GM19463 (cell line): ENCODE results near the gene HERC5.
"Not testable (repeated sequence)": the region's sequence is repeated elsewhere in the genome, so short reads cannot be mapped to it uniquely, and the experiment has no call there.

Source experiments
- ATAC-seq: cut with Tn5 transposase; IDR thresholded peaks from one replicate; pipeline ENCODE4 v1.9.1; 2021; ENCODE audit warnings: mild to moderate bottlenecking, moderate library complexity; ENCODE audit not compliant: unreplicated experiment

Gene HERC5

GRCh38 chr4:88517825-88518224 lies 60.9 kb downstream of the HERC5 start:
- ATAC-seq = no peak

DNA sequence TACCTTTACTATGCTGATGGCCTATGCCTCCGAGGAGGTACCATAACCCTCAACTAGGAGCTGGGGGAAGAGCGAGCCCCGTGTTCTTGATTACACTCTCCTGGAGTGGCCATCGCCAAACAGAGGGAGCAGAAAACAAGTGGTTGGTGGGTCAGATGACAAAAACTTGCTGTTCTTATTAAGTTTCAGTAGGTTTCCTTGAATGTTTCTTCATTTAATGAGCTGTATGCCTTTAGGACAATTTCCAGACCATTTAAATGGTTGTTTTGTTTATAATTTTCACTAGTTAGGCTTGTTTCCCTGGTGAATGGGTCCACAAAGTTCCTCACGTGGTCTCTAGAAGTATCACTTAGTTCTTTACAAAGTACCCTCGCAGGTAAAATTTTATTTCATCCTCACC lies 62.0 kb downstream of the HERC5 start:
- ATAC-seq = no peak

DNA sequence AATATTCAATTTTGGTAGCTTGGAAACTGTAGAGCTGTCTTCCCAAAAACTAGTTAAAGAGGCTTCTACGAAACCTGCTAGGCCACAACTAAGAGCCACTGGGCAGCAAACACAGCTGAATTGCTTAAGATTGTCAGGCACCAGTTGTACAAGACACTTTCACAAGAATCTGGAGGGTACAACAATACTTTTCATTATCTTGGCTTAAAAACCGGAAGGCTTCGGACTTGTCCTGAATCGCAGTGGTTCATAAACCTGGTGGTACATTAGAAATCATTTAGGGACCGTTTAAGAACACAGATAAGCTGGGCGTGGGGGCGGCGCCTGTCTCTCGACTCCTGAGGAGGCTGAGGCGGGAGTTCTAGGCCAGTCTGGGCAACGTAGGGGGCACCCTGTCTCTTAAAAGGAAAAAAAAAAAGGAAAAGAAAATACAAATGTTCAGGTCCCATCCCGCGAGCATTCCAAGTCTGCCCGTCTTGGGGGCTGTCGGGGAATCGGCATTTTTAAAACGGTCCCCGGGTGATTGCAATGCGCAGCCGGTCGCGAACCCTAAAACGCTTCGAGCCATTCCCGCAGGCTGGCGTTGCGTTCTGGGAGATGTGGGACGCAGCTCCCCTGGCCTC lies 65.9 kb downstream of the HERC5 start:
- no peak for ATAC-seq

DNA sequence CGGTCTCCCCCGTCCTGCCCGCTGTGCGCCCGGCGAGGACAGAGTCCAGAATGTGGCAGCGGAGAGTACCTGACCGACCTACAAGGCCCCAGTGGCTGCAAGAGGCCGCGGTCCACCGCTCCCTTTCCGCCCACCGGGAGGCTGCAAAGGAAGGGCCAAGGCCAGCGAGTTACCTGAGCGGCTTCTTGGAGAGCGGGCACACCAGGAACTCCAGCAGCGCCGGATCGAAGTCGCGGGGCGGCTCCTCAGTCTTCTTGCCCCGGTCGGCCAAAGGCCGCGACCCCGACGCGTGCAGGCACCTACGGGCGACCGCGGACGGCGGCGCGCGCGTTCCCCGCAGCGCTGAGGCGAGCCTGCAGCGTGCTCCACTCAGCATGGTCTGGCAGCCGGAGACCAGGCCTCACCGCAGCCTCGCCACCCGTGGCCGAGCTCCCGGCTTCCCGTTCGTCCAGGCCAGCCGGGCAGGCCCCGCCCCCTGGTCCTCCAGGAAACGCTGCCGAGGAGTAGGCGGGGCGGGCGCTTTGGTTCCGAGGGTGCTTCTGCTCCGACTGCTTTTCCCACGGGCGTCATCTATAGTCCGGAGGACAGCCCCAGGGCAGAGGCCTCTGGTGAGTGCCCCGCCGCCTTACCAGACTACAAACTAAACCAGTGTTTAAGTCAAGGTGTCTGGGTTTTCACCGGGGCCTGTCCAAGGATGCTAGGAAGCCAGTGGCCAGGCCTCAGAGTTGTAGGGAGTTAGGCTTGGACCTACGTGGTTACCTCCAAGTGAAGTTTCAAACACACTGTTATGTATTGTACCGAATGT lies 66.6 kb downstream of the HERC5 start, which contains the start of gene PYURF:
Gene PYURF (minus strand): TSS at position 452 of the 805 bp plus-strand sequence. CDS start 76 bp downstream, at position 376.
- ATAC-seq = peak; percentile 81

- ATAC-seq = no peak
Measured at GRCh38 chr4:88524171-88524570, 67.3 kb downstream of the HERC5 start.

DNA sequence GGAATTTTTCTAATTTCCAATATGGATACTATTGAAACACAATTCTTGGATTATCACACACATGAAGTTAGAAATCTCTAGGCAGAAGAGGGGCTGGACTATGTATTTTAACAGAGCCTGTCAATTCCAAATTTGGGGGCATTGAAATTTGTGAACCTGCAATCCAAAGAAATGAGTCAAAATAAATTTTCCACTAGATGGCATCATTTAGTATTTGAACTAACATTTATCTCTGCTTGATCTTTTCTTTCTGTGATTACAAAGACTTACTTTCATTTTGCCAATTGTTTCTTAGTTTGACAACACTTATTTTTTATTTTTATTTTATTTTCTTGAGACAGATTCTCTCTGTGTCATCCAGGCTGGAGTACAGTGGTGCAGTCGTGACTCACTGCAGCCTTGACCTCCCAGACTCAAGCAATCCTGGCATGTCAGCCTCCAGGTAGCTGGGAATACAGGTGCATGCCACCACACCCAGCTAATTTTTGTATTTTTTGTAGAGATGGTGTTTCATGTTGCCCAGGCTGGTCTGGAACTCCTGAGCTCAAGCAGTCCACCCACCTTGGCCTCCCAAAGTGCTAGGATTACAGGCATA lies 69.4 kb downstream of the HERC5 start:
- no peak for ATAC-seq

DNA sequence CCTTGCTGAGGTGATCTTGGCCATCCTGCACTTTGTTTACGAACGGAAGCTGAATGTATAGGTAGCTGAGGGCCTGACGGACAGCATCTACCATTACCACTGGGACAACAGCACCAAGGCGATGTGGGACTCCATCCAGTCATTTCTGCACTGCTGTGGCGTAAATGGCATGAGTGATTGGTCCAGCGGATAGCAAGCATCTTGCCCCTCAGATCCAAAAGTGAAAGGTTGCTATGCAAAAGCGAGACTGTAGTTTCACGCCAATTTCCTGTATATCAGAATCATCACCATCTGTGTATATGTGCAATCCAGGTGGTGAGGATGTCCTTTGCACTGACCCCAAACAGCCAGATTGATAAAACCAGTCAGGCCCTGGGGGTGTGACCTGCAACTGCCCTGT lies 70.9 kb downstream of the HERC5 start:
- ATAC-seq = peak; percentile 35

DNA sequence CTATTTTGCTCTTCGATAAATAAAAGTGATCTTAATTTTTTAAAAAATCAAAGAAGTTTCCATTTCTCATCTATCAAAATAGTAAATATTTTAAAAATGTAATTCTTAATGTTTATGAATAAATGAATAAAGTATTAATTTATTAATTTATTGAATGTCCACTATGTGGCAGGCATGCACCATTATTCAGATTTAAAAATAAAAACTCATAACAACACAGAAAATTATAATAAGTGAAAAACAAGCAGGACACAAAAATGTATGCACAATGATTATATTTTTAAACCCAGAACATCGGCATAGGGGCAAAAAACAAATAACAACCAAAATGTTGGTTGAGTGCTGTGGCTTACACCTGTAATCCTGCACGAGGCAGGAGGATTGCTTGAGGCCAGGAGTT lies 71.9 kb downstream of the HERC5 start:
- no peak for ATAC-seq

DNA sequence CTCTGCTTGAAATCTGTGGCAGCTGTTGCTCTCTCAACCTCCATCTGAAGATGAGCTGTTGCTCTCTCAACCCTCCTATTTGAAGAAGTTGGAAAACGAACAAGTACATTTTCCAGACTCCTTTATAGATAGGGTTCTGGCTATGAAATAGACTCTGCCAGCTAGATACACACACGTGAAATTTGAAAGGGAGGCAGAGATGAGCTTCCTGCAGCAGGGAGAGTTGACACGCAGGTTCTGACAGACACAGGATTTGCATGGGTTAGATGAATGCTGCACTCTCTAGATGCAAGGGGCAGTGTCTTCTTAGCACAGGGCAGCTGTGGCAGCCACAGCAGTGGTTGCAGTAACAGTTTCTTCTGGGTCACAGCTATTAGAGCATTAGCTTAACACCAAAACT lies 74.6 kb downstream of the HERC5 start:
- no peak for ATAC-seq

GRCh38 chr4:88533088-88533790 lies 76.3 kb downstream of the HERC5 start:
- no peak for ATAC-seq

GRCh38 chr4:88533937-88534750 lies 77.2 kb downstream of the HERC5 start:
- ATAC-seq = no peak

GRCh38 chr4:88535090-88535755 lies 78.3 kb downstream of the HERC5 start:
- ATAC-seq = no peak

GRCh38 chr4:88537709-88538108 lies 80.8 kb downstream of the HERC5 start:
- no peak for ATAC-seq

DNA sequence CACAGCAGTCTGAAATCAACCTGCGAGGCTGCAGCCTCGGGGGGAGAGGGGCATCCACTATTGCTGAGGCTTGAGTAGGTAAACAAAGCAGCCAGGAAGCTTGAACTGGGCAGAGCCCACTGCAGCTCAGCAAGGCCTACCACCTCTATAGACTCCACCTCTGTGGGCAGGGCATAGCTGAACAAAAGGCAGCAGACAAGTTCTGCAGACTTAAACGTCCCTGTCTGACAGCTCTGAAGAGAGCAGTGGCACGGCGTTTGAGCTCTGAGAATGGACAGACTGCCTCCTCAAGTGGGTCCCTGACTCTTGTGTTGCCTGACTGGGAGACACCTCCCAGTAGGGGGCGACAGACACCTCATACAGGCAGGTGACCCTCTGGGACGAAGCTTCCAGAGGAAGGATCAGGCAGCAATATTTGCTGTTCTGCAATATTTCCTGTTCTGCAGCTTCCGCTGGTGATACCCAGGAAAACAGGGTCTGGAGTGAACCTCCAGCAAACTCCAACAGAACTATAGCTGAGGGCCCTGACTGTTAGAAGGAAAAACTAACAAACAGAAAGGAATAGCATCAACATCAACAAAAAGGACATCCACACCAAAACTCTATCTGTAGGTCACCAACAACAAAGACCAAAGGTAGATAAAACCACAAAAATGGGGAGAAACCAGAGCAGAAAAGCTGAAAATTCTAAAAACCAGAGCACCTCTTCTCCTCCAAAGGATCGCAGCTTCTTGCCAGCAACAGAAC lies 82.6 kb downstream of the HERC5 start:
- ATAC-seq = not testable (repeated sequence)

DNA sequence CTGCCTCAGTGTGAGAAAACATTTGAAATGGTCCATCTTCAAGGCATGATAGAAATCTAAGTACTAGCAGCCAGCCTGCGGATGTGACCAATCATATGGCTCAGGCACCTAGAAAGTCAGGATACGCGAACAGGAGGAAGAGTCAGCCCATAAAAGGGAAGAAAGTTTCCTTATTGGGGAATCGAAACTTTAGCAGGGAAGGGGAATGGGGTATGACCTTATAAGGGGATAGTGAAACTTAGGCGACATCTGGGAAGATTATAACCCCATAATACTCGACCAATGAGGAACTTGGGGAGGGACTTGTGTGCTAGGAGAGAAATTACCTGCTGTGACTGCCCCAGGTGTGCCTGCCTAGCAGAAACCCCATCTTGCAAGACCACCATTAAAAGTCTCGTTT lies 92.9 kb downstream of the HERC5 start:
- ATAC-seq = no peak
